ENCODE measurements around the gene NOS3.

The NOS3 gene

DNA sequence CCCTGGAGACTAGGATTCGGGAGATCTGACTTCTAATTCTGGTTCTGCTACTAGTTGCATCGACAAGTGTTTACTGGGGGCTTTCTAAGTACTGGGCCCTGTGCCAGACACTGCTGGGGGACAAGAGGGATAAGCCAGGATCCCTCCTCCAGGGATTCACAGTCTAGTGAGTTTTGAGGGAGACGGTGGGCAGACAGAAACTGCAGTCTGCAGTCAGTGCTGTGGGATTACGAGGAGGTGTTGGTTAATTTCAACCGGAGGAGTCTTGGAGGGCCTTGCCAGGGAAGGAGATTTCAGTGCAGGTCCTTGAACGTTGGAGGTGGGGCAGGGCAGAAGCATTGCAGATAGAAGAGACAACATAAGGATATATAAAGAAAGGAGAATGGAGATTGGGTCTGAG lies 9.2 kb upstream of the NOS3 start:
- DNase-seq, result no peak

DNA sequence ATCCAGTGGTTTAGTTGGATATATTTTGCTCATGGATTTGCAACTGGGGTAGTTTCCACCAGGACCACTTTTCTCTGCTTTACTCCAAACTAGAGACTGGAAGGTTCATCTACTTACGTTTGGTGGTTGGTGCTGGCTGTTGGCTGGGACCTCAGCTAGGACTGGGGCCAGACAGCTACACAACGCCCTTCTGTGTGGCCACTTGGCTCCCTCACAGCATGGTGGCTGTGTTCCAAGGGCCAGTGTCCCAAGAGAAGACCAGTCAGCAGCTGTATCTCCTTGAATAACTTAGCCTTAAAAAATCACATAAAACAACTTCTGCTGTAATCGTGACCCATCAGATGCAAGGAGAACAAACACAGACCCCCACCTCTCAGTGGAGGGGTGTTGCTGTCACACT lies 8.5 kb upstream of the NOS3 start:
- no peak for DNase-seq

DNA sequence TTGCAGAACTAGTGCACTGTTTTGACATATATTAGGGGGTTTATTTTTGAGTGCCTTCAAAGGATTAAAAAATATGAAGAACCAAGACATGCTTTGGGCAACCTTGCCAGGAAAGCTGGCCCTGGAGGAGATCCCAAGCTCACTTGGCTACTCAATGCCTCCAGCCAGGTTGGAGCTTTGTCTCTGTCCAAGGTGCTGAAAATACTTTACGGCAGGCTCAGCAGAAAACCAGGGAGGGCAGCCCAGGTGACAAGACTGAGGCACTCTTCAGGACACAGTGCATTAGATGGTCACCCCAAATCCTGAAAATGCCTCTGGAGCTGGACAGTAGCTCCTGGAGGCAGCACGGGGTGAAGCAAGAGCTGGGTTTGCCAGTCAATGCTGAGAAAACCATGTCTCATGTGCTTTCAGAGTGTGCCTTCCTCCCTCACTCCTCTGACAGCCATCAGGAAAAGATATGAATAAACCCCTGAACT lies 6.9 kb upstream of the NOS3 start:
- DNase-seq, result no peak

DNA sequence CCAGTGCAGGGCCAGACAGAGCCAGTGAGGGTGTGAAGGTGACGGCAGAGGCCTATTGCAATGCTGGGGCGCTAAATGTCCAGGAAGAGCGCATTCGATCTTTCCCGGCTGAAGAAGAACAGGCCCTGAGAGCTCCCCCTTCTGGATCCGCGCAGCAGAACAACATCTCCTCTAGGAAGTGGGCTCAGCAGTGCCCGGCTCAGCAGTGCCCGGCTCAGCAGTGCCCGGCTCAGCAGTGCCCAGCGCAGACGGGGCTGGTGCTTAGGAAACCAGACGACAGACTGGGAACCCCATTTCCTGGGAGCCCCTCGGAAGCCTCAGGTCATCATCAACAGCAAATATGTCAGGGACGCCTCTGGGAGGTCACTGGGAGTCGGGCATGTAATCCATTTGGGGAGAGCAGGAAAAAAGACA lies 4.7 kb upstream of the NOS3 start:
- peak; percentile 73 to 78 for DNase-seq

DNA sequence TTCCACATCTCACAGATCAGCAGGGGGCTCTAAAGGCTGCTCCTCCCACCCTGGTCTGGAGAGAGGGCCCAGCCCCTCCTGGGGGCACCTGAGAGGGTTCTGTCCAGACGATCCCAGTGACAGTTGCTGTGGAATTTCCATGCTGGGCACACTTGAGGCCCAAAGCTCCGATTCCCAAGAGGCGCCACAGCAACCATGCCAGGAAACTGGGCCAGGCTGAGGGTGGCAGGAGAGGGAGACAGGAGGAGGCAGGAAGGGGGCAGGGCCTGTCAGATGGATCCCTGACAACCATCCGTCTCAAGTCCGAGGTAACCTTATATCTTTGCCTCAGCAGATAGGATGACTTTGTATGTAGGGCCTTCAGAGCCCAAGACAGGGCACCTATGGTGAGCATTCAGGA lies 4.3 kb upstream of the NOS3 start:
- no peak for DNase-seq

DNA sequence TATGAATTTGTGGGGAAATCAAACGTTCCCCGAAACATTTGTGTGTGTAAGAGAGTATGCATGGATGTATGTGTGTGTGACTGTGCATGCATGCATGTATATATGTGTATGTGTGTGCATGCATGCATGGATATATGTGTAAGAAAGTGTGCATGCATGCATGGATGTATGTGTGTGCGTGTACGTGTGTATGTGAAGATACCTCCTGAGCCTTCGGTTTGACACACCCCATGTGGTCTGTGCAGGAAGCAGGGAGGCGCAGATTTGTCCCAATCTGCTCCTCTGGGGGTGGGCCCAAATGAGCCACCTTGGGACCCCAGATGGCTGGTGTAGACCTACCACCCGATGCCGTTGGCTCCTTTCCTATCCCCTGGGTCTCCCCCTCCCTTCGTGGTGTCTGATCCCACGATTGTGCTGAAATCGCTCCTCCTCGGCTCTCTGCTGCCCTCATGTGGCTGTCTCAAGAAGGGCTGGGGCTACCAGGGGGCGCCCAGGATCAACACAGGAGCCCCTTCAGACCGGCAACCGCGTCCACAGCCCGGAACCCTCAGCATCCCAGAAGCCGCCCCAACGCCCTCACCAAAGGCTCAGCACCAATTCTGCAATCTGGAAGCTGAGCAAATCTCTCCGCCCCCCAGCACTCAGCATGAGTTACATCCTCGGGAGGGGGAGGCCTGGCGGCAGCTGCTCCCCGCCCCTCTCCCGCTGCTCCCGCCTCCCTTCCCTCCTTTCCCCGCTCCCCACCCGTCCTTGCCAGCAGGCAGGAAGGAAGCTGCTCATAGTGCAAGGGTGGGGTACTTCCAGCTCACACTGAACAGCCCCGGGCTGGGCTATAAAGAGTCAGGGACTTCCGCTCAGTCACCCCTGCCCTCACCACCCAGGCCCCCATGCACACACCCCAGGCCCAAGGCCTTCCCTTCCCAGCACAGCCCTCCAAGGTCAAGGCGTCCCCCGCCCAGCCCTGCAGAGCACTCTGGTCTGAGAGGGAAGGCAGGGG lies 2.3 kb upstream of the NOS3 start:
- DNase-seq, result peak; percentile 84 to 85

DNA sequence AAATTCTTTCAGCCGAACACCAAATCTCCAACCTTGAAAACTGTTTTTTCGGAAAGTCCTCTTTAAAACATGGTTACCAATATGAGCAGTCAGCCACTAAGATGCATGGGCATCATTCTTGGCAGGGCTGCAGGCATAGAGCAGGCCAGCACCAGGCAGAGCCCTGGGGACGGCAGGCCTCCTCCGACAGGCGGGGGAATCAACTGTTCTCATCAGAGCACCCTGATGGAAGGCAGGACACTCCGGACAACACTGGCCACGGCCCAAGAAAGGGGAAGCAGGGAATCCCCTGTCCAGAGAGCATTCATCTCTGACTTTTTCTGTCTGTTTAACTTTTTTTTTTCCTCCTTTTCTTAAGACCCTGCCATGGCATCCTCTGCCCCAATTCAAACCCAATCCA lies 1.4 kb upstream of the NOS3 start:
- DNase-seq, result no peak

DNA sequence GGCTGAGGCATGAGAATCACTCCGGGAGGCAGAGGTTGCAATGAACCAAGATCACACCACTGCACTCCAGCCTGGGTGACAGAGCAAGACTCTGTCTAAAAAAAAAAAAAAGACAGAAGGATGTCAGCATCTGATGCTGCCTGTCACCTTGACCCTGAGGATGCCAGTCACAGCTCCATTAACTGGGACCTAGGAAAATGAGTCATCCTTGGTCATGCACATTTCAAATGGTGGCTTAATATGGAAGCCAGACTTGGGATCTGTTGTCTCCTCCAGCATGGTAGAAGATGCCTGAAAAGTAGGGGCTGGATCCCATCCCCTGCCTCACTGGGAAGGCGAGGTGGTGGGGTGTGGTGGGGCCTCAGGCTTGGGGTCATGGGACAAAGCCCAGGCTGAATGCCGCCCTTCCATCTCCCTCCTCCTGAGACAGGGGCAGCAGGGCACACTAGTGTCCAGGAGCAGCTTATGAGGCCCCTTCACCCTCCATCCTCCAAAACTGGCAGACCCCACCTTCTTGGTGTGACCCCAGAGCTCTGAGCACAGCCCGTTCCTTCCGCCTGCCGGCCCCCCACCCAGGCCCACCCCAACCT lies 1.3 kb downstream of the NOS3 start:
- no peak for DNase-seq

DNA sequence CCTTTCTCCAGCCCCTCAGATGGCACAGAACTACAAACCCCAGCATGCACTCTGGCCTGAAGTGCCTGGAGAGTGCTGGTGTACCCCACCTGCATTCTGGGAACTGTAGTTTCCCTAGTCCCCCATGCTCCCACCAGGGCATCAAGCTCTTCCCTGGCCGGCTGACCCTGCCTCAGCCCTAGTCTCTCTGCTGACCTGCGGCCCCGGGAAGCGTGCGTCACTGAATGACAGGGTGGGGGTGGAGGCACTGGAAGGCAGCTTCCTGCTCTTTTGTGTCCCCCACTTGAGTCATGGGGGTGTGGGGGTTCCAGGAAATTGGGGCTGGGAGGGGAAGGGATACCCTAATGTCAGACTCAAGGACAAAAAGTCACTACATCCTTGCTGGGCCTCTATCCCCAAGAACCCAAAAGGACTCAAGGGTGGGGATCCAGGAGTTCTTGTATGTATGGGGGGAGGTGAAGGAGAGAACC lies 2.1 kb downstream of the NOS3 start:
- no peak for DNase-seq

DNA sequence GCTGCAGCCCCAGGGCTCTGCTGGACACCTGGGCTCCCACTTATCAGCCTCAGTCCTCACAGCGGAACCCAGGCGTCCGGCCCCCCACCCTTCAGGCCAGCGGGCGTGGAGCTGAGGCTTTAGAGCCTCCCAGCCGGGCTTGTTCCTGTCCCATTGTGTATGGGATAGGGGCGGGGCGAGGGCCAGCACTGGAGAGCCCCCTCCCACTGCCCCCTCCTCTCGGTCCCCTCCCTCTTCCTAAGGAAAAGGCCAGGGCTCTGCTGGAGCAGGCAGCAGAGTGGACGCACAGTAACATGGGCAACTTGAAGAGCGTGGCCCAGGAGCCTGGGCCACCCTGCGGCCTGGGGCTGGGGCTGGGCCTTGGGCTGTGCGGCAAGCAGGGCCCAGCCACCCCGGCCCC lies 2.7 kb downstream of the NOS3 start:
- no peak for DNase-seq

DNA sequence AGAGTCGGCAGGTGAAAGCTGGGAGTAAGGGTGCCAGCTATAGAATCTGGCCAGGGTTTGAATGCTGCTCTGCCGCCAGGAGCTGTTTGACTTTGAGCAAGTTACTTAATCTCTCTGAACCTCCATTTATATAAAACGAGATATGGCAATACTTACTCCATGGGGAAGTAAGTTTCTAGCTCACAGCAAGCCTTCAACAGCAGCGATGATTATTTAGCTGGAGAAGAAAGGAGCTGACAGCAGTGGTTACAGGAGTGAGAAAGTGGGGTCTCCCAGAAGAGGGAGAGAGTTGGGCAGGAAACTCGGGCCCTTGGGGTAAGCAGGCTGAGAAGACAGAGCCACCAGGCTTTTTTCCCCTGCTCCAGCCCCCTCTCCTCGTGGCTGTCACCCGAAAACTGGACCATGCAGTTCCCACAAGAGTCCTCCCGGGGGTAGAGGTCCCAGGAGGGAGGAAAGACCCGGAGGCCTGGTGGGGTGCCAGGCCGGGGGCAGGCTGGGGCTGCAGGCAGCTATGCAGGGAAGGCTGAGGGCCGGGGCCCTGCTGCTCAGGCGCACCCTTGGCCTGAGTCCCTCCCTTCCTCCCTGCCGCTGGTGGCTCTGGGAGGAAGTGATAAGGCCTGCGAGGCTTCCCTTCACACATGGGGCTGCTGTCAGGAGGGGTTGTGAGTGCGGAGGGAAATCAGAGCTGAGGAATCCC lies 3.5 kb downstream of the NOS3 start:
- no peak for DNase-seq

DNA sequence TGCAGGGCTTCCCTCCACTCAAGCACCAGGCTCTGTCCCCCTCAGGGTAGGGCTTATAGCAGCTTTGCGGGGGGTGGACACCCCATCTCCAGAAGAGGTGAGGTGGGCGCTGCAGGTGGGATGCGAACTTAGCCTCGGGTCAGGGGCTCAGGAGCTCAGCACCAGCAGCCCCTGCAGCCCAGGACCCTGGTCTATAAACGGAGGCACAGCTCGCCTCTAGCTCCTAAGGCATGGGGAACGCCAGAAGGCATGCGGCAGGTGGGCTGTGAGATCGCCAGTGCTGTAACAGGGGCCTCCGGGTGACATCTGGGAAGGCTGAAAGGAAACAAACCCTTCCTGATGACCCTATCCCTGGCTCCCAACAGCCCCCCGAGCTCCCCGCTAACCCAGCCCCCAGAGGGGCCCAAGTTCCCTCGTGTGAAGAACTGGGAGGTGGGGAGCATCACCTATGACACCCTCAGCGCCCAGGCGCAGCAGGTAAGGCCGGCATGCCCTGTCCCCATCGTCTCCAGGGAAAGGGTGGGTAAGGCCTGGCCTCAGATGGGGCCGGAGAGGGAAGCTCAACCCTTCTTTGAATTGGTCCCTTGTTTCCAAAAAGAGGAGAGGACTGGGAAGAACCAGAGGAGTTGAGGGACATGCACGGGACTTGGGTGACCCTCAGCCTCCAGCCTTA lies 4.2 kb downstream of the NOS3 start:
- no peak for DNase-seq

DNA sequence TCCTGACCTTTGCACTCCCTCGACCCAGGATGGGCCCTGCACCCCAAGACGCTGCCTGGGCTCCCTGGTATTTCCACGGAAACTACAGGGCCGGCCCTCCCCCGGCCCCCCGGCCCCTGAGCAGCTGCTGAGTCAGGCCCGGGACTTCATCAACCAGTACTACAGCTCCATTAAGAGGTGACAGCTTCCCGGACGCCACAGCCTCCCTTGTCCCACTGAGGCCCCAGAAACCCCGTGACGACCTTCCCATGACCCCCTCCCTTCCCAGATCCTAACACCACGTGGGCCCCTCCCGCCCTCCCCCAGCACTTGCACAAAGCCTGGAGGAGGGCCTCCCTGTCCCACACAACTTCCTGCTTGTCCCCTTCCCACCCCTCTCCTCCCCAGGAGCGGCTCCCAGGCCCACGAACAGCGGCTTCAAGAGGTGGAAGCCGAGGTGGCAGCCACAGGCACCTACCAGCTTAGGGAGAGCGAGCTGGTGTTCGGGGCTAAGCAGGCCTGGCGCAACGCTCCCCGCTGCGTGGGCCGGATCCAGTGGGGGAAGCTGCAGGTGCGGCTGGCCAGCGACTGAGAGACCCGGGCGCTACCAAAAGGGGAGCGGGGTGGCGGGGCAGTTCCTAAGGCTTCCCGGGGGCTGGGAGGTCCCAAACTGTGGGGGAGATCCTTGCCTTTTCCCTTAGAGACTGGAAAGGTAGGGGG lies 5.7 kb downstream of the NOS3 start:
- no peak for DNase-seq

DNA sequence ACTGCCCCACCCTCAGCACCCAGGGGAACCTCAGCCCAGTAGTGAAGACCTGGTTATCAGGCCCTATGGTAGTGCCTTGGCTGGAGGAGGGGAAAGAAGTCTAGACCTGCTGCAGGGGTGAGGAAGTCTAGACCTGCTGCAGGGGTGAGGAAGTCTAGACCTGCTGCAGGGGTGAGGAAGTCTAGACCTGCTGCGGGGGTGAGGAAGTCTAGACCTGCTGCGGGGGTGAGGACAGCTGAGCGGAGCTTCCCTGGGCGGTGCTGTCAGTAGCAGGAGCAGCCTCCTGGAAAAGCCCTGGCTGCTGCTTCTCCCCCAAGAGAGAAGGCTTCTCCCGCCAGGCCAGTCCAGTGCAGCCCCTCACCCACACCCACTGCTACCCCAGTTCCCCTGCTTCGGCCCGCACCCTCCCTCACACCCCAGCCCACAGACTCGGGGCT lies 6.3 kb downstream of the NOS3 start:
- DNase-seq, result peak in 1 of 2 experiments; percentile 16

DNA sequence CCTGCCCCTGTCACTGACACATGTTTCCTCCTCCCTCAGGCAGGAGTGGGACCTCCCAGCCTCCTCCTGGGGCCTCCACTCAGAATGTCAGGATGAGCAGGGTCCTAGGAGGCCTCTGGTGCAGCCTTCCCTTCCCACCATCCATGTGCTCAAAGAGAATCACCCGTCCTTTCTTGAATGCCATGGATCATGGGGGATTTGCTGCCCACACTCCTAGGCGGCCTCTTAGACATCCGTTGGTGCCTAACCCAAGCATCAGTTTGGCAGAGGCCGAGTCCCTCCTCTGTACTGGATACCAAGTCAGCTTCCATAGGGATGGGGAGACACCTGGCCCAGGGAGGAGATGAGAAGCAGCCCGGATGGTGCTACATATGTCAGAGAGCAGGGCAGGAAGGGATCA lies 7.0 kb downstream of the NOS3 start:
- DNase-seq, result no peak

DNA sequence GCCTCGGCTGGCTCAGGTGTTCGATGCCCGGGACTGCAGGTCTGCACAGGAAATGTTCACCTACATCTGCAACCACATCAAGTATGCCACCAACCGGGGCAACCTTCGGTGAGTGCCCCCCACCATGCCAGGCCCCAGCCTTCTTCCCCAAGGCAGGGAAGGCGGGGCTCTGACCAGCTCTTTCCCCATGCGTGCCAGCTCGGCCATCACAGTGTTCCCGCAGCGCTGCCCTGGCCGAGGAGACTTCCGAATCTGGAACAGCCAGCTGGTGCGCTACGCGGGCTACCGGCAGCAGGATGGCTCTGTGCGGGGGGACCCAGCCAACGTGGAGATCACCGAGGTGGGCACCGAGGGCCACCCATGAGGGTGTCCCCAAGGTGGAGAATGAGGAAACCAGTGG lies 7.5 kb downstream of the NOS3 start:
- DNase-seq, result peak in 1 of 2 experiments; percentile 16

DNA sequence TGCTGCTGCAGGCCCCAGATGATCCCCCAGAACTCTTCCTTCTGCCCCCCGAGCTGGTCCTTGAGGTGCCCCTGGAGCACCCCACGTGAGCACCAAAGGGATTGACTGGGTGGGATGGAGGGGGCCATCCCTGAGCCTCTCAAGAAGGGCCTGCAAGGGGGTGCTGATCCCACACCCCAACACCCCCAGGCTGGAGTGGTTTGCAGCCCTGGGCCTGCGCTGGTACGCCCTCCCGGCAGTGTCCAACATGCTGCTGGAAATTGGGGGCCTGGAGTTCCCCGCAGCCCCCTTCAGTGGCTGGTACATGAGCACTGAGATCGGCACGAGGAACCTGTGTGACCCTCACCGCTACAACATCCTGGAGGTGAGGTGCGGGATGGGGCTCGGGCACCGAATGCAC lies 8.2 kb downstream of the NOS3 start:
- DNase-seq, result no peak

DNA sequence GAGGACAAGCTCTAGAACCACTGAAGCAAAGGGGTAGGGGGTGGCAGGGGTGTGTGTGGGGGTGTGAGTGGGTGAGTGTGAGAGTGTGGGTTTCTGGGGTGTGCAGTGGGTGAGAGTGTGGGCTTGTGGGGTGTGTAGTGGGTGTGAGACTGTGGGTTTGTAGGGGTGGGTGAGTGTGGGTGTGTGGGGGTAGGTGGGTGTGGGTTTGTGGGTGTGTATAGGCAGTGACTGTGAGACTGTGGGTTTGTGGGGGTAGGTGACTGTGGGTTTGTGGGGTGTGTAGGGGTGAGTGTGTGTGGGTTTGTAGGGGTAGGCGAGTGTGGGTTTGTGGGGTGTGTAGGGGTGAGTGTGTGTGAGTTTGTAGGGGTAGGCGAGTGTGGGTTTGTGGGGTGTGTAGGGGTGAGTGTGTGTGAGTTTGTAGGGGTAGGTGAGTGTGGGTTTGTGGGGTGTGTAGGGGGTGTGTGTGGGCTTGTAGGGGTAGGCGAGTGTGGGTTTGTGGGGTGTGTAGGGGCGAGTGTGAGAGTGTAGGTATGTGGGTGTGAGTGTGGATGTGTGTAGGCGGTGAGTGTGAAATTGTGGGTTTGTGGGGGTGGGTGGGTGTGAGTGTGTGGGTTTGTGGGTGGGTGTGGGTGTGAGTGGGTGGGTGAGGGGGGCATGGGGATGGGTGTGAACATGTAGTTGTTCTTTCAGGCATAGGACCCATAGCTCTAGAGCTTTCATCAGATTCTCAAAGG lies 8.8 kb downstream of the NOS3 start:
- no peak for DNase-seq

DNA sequence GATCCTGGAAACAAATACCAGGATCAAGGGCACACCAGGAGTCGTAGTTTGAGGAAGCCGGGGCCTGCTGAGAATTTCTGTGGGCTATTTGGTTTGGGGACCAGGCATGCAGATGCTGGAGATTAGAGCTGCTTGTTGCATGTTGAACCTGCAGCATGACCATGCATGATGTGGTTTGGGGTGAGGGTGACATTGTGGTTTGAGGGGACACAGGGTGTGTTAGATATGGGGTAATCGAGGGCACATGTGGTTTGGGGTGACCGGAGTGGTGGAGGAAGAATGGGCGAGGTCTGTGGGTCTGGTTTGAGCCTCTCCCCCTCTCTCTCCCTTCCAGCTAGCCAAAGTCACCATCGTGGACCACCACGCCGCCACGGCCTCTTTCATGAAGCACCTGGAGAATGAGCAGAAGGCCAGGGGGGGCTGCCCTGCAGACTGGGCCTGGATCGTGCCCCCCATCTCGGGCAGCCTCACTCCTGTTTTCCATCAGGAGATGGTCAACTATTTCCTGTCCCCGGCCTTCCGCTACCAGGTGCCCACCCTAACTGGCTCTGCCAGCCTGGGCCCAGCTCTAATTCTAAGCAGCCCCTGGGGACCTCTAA lies 10.2 kb downstream of the NOS3 start:
- DNase-seq, result no peak

DNA sequence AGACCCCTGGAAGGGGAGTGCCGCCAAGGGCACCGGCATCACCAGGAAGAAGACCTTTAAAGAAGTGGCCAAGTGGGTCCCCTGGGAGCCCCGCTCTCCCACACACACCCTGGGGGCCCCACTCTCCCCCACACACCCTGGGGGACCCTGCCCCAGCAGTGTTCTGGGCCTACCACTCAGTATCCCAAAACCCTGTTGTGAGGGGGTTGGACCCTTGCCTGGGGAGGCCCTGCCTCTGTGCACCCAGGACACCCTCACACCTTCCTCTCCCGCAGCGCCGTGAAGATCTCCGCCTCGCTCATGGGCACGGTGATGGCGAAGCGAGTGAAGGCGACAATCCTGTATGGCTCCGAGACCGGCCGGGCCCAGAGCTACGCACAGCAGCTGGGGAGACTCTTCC lies 10.7 kb downstream of the NOS3 start:
- no peak for DNase-seq

DNA sequence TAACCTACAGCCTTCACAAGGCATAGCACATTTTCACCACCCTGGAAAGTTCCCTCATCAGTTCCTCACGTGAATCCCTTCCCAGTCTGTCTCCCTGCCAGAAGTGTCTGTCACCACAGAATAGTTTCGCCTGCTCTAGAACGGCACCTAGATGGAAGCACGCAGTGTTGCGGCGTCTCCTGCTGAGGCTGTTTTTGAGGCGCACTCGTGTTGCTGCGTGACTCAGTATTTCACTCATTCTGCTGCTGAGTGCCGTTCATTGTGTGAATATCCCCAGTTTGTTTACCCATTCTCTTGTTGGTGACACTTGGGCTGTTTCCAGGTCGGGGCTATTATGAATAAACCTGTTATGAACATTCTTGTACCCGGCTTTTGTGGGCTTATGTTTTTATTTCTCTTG lies 12.8 kb downstream of the NOS3 start:
- no peak for DNase-seq
